ENCODE data around the gene SCLY.

Gene SCLY

DNA sequence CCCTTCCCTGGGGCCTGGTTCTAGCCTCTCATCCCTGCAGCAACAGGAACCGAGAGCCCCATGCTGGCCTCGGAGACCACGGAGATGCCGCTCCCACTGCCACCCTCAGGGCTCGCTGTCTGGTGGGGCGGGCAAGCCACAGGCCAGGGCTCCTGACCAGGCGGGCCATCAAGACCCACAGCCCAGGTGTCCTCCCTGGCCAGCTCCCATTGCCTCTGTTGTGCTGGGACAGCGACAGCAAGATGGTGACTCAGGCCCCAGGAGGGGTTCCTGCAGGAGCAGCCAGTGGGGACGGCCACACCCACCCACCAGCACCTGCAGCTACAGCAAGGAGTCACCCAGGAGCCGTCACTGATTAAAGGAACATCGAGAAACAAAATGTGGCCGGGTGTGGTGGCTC, 85.0 kb downstream of the SCLY start:
- TF ChIP-seq, protein P1, sequence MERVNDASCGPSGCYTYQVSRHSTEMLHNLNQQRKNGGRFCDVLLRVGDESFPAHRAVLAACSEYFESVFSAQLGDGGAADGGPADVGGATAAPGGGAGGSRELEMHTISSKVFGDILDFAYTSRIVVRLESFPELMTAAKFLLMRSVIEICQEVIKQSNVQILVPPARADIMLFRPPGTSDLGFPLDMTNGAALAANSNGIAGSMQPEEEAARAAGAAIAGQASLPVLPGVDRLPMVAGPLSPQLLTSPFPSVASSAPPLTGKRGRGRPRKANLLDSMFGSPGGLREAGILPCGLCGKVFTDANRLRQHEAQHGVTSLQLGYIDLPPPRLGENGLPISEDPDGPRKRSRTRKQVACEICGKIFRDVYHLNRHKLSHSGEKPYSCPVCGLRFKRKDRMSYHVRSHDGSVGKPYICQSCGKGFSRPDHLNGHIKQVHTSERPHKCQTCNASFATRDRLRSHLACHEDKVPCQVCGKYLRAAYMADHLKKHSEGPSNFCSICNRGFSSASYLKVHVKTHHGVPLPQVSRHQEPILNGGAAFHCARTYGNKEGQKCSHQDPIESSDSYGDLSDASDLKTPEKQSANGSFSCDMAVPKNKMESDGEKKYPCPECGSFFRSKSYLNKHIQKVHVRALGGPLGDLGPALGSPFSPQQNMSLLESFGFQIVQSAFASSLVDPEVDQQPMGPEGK (CRISPR knock-in tag; IDR thresholded peaks at IDR 0.05; ENCODE audit: borderline replicate concordance), result no peak
- TF ChIP-seq PPARA (CRISPR knock-in tag; IDR thresholded peaks at IDR 0.05; ENCODE audit: borderline replicate concordance) (no peak), ESRRG (CRISPR knock-in tag; IDR thresholded peaks at IDR 0.05) (no peak), GLIS3 (CRISPR knock-in tag; IDR thresholded peaks at IDR 0.05) (no peak), TCF4 (CRISPR knock-in tag; IDR thresholded peaks at IDR 0.05; ENCODE audit: borderline replicate concordance) (no peak), SNAI2 (CRISPR knock-in tag; IDR thresholded peaks at IDR 0.05) (no peak), ZFP3 (CRISPR knock-in tag; IDR thresholded peaks at IDR 0.05) (no peak), RARB (CRISPR knock-in tag; IDR thresholded peaks at IDR 0.05) (no peak), ZC3H10 (CRISPR knock-in tag; IDR thresholded peaks at IDR 0.05) (no peak), BACH2 (CRISPR knock-in tag; IDR thresholded peaks at IDR 0.05; ENCODE audit: borderline replicate concordance) (no peak), ZFP30 (CRISPR knock-in tag; IDR thresholded peaks at IDR 0.05) (no peak), TOX (CRISPR knock-in tag; IDR thresholded peaks at IDR 0.05; ENCODE audit: borderline replicate concordance) (no peak), CSDC2 (CRISPR knock-in tag; IDR thresholded peaks at IDR 0.05) (no peak), OSR1 (CRISPR knock-in tag; IDR thresholded peaks at IDR 0.05) (no peak), ZNF8 (CRISPR knock-in tag; IDR thresholded peaks at IDR 0.05) (no peak)
- TF ChIP-seq, protein P2, sequence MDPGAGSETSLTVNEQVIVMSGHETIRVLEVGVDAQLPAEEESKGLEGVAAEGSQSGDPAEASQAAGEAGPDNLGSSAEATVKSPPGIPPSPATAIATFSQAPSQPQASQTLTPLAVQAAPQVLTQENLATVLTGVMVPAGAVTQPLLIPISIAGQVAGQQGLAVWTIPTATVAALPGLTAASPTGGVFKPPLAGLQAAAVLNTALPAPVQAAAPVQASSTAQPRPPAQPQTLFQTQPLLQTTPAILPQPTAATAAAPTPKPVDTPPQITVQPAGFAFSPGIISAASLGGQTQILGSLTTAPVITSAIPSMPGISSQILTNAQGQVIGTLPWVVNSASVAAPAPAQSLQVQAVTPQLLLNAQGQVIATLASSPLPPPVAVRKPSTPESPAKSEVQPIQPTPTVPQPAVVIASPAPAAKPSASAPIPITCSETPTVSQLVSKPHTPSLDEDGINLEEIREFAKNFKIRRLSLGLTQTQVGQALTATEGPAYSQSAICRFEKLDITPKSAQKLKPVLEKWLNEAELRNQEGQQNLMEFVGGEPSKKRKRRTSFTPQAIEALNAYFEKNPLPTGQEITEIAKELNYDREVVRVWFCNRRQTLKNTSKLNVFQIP (CRISPR knock-in tag; IDR thresholded peaks at IDR 0.05; ENCODE audit: borderline replicate concordance, low read depth), result no peak
- TF ChIP-seq, protein P3, sequence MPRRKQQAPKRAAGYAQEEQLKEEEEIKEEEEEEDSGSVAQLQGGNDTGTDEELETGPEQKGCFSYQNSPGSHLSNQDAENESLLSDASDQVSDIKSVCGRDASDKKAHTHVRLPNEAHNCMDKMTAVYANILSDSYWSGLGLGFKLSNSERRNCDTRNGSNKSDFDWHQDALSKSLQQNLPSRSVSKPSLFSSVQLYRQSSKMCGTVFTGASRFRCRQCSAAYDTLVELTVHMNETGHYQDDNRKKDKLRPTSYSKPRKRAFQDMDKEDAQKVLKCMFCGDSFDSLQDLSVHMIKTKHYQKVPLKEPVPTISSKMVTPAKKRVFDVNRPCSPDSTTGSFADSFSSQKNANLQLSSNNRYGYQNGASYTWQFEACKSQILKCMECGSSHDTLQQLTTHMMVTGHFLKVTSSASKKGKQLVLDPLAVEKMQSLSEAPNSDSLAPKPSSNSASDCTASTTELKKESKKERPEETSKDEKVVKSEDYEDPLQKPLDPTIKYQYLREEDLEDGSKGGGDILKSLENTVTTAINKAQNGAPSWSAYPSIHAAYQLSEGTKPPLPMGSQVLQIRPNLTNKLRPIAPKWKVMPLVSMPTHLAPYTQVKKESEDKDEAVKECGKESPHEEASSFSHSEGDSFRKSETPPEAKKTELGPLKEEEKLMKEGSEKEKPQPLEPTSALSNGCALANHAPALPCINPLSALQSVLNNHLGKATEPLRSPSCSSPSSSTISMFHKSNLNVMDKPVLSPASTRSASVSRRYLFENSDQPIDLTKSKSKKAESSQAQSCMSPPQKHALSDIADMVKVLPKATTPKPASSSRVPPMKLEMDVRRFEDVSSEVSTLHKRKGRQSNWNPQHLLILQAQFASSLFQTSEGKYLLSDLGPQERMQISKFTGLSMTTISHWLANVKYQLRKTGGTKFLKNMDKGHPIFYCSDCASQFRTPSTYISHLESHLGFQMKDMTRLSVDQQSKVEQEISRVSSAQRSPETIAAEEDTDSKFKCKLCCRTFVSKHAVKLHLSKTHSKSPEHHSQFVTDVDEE (CRISPR knock-in tag; IDR thresholded peaks at IDR 0.05), result no peak
- TF ChIP-seq, protein P4, sequence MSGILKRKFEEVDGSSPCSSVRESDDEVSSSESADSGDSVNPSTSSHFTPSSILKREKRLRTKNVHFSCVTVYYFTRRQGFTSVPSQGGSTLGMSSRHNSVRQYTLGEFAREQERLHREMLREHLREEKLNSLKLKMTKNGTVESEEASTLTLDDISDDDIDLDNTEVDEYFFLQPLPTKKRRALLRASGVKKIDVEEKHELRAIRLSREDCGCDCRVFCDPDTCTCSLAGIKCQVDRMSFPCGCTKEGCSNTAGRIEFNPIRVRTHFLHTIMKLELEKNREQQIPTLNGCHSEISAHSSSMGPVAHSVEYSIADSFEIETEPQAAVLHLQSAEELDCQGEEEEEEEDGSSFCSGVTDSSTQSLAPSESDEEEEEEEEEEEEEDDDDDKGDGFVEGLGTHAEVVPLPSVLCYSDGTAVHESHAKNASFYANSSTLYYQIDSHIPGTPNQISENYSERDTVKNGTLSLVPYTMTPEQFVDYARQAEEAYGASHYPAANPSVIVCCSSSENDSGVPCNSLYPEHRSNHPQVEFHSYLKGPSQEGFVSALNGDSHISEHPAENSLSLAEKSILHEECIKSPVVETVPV (CRISPR knock-in tag; IDR thresholded peaks at IDR 0.05), result no peak
- no peak for ATAC-seq

DNA sequence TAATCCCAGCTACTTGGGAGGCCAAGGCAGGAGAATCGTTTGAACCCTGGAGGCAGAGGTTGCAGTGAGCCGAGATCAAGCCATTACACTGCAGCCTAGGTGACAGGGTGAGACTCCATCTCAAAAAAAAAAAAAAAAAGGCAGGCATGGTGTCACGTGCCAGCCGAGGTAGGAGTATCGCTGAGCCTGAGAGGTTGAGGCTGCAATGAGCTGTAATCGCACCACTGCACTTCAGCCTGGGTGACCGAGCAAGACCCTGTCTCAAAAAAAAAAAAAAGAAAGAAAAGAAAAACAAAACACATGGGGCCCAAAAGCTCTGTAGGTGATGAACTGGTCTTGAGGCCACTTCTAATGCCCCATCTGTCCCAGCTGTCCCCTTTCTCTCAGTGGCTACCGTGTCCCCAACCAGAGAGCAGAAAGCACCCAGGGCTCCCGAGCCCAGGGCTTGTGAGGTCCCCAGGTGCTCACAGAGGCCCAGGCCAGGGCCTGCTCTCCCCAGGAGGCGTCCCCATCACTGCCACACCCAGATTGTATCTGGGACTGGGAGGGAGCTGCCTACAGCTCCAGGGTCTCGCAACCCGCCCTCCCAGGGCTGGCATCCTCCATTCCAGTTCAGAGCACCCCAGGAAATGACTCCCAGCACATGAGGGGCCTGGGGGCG, 86.2 kb downstream of the SCLY start:
- TF ChIP-seq, protein P4 (CRISPR knock-in tag; IDR thresholded peaks at IDR 0.05), result no peak
- TF ChIP-seq BACH2 (CRISPR knock-in tag; IDR thresholded peaks at IDR 0.05; ENCODE audit: borderline replicate concordance) (no peak), GLIS3 (CRISPR knock-in tag; IDR thresholded peaks at IDR 0.05) (no peak), ZC3H10 (CRISPR knock-in tag; IDR thresholded peaks at IDR 0.05) (no peak), OSR1 (CRISPR knock-in tag; IDR thresholded peaks at IDR 0.05) (no peak), ZNF565 (CRISPR knock-in tag; conservative IDR thresholded peaks at IDR 0.05; ENCODE audit: low read depth) (no peak), SNAI2 (CRISPR knock-in tag; IDR thresholded peaks at IDR 0.05) (no peak), ZNF70 (CRISPR knock-in tag; IDR thresholded peaks at IDR 0.05) (no peak), RARB (CRISPR knock-in tag; IDR thresholded peaks at IDR 0.05) (no peak), ZFP3 (CRISPR knock-in tag; IDR thresholded peaks at IDR 0.05) (no peak), TCF4 (CRISPR knock-in tag; IDR thresholded peaks at IDR 0.05; ENCODE audit: borderline replicate concordance) (no peak), ZNF8 (CRISPR knock-in tag; IDR thresholded peaks at IDR 0.05) (no peak), ZFP30 (CRISPR knock-in tag; IDR thresholded peaks at IDR 0.05) (no peak), CSDC2 (CRISPR knock-in tag; IDR thresholded peaks at IDR 0.05) (no peak), ESRRG (CRISPR knock-in tag; IDR thresholded peaks at IDR 0.05) (no peak), PPARA (CRISPR knock-in tag; IDR thresholded peaks at IDR 0.05; ENCODE audit: borderline replicate concordance) (no peak)
- TF ChIP-seq, protein P5, sequence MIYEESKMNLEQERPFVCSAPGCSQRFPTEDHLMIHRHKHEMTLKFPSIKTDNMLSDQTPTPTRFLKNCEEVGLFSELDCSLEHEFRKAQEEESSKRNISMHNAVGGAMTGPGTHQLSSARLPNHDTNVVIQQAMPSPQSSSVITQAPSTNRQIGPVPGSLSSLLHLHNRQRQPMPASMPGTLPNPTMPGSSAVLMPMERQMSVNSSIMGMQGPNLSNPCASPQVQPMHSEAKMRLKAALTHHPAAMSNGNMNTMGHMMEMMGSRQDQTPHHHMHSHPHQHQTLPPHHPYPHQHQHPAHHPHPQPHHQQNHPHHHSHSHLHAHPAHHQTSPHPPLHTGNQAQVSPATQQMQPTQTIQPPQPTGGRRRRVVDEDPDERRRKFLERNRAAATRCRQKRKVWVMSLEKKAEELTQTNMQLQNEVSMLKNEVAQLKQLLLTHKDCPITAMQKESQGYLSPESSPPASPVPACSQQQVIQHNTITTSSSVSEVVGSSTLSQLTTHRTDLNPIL (CRISPR knock-in tag; IDR thresholded peaks at IDR 0.05; ENCODE audit: low read depth), result no peak
- TF ChIP-seq, protein P1 (CRISPR knock-in tag; IDR thresholded peaks at IDR 0.05; ENCODE audit: borderline replicate concordance), result no peak
- no peak for ATAC-seq

All from SK-N-SH treated with all-trans-retinoic acid at 6 μM for 48 hours (cell line).